Stomach (tissue), 4 donors: ENCODE measurements around the gene PRKX.

ENCODE experiments used
- CTCF ChIP-seq, 7 experiments: fragments of 450-650 bp in 4 of 7; fragments of 200-600 bp in 3 of 7; sonication (generic) in 3 of 7; IDR thresholded peaks; one replicate each; pipeline ENCODE4 v1.5.1; 2016 to 2019; ENCODE audit warnings: antibody characterized with exemption in 7 of 7, control low read depth in 2 of 7, mild to moderate bottlenecking in 1 of 7
- EP300 ChIP-seq: sonication (generic); formaldehyde crosslinking; IDR thresholded peaks from one replicate; pipeline ENCODE4 v1.6.1; 2017; ENCODE audit warnings: antibody characterized with exemption
- POLR2A ChIP-seq, 4 donors: fragments of 450-650 bp; IDR thresholded peaks; one replicate each; pipeline ENCODE4 v1.6.1; 2016; ENCODE audit warnings: antibody characterized with exemption in 4 of 4, control low read depth in 2 of 4, mild to moderate bottlenecking in 1 of 4, moderate library complexity in 1 of 4

DNA sequence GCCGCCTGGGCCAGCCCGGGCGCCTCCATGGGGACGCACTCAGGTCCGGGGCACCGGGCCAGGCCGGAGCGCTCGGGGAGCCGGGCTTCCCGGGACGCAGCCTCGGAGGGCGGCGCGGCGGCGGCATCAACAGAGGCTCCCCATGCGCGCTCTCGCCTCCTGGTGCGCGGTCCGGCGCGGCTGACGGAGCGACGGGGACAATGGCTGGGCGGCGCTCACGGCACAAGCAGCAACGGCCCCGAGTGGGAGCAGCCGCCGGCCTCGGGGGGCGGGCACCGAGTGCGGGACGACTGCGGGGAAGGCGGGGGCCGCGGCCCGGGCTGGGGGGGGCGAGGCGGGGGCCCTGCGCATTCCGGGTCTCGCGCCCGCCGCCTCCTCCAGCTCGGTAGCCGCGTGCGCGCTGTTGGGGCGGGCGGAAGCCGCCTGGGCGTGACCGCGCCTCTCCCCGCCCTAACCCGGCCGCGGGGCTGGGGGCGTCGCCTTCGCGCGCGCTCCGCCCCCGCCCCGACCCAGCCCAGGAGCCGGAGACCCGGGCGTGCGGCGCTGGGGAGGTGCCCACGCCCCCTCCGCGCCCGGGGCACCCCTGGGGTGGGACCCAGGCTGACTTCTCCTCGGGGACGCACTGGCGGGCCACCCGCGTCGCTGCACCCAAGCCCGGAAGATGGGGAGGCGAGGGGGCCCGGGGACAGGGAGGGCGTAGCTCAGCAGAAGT, at the start of gene PRKX:
- no peak for TF ChIP-seq EP300
- no peak for TF ChIP-seq CTCF (IDR thresholded peaks at IDR 0.05)
- TF ChIP-seq POLR2A (IDR thresholded peaks at IDR 0.05), result no peak
